ENCODE measurements around the gene MARK3. TPM values are rescaled to one million over a fixed set of nuclear protein-coding genes. Genes with fewer than 3 reads are reported as not detected.

Gene MARK3
- total and polyA plus RNA-seq, 2 of the 13 experiments (the other 11 are each of a cell fraction or from before 2014, with no cell fraction given), result 47.7 to 56.6 TPM

DNA sequence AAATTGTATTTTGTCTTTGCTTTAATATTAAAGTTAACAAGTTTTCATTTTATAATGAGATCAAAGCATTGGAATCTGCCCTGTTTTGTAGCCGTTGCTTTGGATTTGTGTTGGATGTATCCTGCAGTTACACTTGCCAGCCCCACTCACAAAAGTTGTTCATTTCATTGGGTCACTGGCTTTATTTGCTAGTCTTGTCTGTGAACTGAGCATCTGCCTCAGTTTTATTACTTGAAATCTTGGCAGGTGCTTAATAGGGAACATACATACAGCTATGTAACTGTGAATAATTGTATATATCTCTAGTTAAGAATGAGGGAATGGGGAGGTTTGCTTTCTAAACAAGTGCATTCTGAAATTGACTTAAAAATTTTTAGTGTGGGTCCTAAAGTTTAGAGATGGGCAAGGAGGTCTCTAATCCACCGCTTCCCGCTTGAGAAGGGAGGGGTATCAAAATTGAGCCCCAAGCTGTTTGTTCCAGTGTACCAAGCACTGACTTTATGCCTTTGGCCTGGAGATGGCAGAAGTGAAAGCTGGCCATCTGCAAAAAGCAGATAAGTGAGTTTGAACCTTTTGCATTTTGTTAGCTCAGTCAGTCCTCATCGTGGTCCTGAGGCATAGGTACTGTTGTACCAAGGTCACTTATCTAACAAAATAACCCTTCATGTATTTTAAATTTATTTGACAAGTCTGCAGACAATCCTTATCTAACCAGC lies 41.9 kb upstream of the MARK3 start (continued):
- TF ChIP-seq, protein P1, sequence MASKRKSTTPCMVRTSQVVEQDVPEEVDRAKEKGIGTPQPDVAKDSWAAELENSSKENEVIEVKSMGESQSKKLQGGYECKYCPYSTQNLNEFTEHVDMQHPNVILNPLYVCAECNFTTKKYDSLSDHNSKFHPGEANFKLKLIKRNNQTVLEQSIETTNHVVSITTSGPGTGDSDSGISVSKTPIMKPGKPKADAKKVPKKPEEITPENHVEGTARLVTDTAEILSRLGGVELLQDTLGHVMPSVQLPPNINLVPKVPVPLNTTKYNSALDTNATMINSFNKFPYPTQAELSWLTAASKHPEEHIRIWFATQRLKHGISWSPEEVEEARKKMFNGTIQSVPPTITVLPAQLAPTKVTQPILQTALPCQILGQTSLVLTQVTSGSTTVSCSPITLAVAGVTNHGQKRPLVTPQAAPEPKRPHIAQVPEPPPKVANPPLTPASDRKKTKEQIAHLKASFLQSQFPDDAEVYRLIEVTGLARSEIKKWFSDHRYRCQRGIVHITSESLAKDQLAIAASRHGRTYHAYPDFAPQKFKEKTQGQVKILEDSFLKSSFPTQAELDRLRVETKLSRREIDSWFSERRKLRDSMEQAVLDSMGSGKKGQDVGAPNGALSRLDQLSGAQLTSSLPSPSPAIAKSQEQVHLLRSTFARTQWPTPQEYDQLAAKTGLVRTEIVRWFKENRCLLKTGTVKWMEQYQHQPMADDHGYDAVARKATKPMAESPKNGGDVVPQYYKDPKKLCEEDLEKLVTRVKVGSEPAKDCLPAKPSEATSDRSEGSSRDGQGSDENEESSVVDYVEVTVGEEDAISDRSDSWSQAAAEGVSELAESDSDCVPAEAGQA (IDR thresholded peaks at IDR 0.05; ENCODE audit: low read depth), result no peak
- TF ChIP-seq, protein P1 (CRISPR knock-in tag; IDR thresholded peaks at IDR 0.05; ENCODE audit: borderline replicate concordance), result no peak
- no peak for TF ChIP-seq ZNF33A (CRISPR knock-in tag; IDR thresholded peaks at IDR 0.05; ENCODE audit: borderline replicate concordance)
- TF ChIP-seq, protein P2, sequence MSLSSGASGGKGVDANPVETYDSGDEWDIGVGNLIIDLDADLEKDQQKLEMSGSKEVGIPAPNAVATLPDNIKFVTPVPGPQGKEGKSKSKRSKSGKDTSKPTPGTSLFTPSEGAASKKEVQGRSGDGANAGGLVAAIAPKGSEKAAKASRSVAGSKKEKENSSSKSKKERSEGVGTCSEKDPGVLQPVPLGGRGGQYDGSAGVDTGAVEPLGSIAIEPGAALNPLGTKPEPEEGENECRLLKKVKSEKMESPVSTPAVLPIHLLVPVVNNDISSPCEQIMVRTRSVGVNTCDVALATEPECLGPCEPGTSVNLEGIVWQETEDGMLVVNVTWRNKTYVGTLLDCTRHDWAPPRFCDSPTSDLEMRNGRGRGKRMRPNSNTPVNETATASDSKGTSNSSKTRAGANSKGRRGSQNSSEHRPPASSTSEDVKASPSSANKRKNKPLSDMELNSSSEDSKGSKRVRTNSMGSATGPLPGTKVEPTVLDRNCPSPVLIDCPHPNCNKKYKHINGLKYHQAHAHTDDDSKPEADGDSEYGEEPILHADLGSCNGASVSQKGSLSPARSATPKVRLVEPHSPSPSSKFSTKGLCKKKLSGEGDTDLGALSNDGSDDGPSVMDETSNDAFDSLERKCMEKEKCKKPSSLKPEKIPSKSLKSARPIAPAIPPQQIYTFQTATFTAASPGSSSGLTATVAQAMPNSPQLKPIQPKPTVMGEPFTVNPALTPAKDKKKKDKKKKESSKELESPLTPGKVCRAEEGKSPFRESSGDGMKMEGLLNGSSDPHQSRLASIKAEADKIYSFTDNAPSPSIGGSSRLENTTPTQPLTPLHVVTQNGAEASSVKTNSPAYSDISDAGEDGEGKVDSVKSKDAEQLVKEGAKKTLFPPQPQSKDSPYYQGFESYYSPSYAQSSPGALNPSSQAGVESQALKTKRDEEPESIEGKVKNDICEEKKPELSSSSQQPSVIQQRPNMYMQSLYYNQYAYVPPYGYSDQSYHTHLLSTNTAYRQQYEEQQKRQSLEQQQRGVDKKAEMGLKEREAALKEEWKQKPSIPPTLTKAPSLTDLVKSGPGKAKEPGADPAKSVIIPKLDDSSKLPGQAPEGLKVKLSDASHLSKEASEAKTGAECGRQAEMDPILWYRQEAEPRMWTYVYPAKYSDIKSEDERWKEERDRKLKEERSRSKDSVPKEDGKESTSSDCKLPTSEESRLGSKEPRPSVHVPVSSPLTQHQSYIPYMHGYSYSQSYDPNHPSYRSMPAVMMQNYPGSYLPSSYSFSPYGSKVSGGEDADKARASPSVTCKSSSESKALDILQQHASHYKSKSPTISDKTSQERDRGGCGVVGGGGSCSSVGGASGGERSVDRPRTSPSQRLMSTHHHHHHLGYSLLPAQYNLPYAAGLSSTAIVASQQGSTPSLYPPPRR (CRISPR knock-in tag; IDR thresholded peaks at IDR 0.05; ENCODE audit: borderline replicate concordance), result no peak
